ENCODE results near the gene TP53BP1. TPM values are rescaled to one million over a fixed set of nuclear protein-coding genes. Genes with fewer than 3 reads are reported as not detected.
A peak's percentile ranks its signal among the peaks of the same experiment; 100 is the strongest.
"Not testable (repeated sequence)": the region's sequence is repeated elsewhere in the genome, so short reads cannot be mapped to it uniquely, and the experiment has no call there.

Gene TP53BP1, protein sequence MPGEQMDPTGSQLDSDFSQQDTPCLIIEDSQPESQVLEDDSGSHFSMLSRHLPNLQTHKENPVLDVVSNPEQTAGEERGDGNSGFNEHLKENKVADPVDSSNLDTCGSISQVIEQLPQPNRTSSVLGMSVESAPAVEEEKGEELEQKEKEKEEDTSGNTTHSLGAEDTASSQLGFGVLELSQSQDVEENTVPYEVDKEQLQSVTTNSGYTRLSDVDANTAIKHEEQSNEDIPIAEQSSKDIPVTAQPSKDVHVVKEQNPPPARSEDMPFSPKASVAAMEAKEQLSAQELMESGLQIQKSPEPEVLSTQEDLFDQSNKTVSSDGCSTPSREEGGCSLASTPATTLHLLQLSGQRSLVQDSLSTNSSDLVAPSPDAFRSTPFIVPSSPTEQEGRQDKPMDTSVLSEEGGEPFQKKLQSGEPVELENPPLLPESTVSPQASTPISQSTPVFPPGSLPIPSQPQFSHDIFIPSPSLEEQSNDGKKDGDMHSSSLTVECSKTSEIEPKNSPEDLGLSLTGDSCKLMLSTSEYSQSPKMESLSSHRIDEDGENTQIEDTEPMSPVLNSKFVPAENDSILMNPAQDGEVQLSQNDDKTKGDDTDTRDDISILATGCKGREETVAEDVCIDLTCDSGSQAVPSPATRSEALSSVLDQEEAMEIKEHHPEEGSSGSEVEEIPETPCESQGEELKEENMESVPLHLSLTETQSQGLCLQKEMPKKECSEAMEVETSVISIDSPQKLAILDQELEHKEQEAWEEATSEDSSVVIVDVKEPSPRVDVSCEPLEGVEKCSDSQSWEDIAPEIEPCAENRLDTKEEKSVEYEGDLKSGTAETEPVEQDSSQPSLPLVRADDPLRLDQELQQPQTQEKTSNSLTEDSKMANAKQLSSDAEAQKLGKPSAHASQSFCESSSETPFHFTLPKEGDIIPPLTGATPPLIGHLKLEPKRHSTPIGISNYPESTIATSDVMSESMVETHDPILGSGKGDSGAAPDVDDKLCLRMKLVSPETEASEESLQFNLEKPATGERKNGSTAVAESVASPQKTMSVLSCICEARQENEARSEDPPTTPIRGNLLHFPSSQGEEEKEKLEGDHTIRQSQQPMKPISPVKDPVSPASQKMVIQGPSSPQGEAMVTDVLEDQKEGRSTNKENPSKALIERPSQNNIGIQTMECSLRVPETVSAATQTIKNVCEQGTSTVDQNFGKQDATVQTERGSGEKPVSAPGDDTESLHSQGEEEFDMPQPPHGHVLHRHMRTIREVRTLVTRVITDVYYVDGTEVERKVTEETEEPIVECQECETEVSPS (N-terminal part only)
- polyA plus RNA-seq (ENCODE audit: insufficient read length in 3 of 3), result 100 to 1,000 TPM in 1 of 3 donors, 10 to 100 TPM in 2; 69.5 to 116 (median 99.3) TPM
- long read RNA-seq, donor 1, full-length matches to known transcripts, result 1 of 52 reads
- long read RNA-seq, donor 1, partial matches to known transcripts, result 51 of 52 reads
- long read RNA-seq, donor 1, other reads (novel, unspliced or antisense), result 0 of 52 reads
- long read RNA-seq, donor 2, full-length matches to known transcripts, result 3 of 16 reads
- long read RNA-seq, donor 2, partial matches to known transcripts, result 13 of 16 reads
- long read RNA-seq, donor 2, other reads (novel, unspliced or antisense), result 0 of 16 reads
- long read RNA-seq, donor 3, partial matches to known transcripts, result 5 of 7 reads
- long read RNA-seq, donor 3, other reads (novel, unspliced or antisense), result 0 of 7 reads
- long read RNA-seq, donor 4, partial matches to known transcripts, result 50 of 50 reads
- long read RNA-seq, donor 4, other reads (novel, unspliced or antisense), result 0 of 50 reads
- long read RNA-seq, donor 5, partial matches to known transcripts, result 13 of 13 reads
- long read RNA-seq, donor 5, other reads (novel, unspliced or antisense), result 0 of 13 reads
- long read RNA-seq, donor 6, full-length matches to known transcripts, result 1 of 38 reads
- long read RNA-seq, donor 6, partial matches to known transcripts, result 37 of 38 reads
- long read RNA-seq, donor 6, other reads (novel, unspliced or antisense), result 0 of 38 reads
- long read RNA-seq, donor 7, full-length matches to known transcripts, result 3 of 10 reads
- long read RNA-seq, donor 7, partial matches to known transcripts, result 7 of 10 reads
- long read RNA-seq, donor 7, other reads (novel, unspliced or antisense), result 0 of 10 reads
- long read RNA-seq, donor 8, full-length matches to known transcripts, result 1 of 29 reads
- long read RNA-seq, donor 8, partial matches to known transcripts, result 28 of 29 reads
- long read RNA-seq, donor 8, other reads (novel, unspliced or antisense), result 0 of 29 reads
- long read RNA-seq, donor 9, partial matches to known transcripts, result 19 of 20 reads
- long read RNA-seq, donor 9, other reads (novel, unspliced or antisense), result 0 of 20 reads
- long read RNA-seq, donor 10, partial matches to known transcripts, result 19 of 20 reads
- long read RNA-seq, donor 10, other reads (novel, unspliced or antisense), result 0 of 20 reads
- long read RNA-seq, donor 11, partial matches to known transcripts, result 35 of 38 reads
- long read RNA-seq, donor 11, other reads (novel, unspliced or antisense), result 0 of 38 reads
- long read RNA-seq, donor 12, full-length matches to known transcripts, result 1 of 15 reads
- long read RNA-seq, donor 12, partial matches to known transcripts, result 14 of 15 reads
- long read RNA-seq, donor 12, other reads (novel, unspliced or antisense), result 0 of 15 reads
- long read RNA-seq, donor 13, partial matches to known transcripts, result 7 of 8 reads
- long read RNA-seq, donor 13, other reads (novel, unspliced or antisense), result 0 of 8 reads
- long read RNA-seq, donor 14, result 0 reads
- long read RNA-seq, donor 15, result 0 reads
- long read RNA-seq, donor 16, partial matches to known transcripts, result 16 of 16 reads
- long read RNA-seq, donor 16, other reads (novel, unspliced or antisense), result 0 of 16 reads

- DNase-seq, result peak; percentile 97
Measured at GRCh38 chr15:43492673-43493601, at the start of gene TP53BP1. Gene TP53BP1, minus strand, starts transcription at chr15:43493156. Its CDS starts 113 bp downstream, at chr15:43493043.

DNA sequence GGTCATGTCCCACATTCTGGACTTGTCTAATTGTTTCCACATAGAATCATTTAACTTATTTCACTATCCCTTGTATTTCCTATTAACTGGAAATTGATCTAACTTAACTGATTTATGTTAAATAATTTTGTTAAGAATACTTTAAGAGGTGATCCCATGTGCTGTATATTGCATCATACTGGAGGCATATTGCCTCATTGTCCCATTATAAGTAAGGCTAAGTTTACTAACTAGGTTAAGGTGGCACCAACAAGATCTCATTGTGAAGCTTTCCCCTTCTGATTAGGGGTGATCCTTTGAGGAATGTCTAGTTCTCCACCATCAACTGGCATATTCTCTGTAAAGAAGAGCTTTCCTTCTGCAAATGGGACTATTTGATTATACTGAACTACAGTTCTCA, 48.8 kb upstream of the TP53BP1 start:
- no peak for DNase-seq

DNA sequence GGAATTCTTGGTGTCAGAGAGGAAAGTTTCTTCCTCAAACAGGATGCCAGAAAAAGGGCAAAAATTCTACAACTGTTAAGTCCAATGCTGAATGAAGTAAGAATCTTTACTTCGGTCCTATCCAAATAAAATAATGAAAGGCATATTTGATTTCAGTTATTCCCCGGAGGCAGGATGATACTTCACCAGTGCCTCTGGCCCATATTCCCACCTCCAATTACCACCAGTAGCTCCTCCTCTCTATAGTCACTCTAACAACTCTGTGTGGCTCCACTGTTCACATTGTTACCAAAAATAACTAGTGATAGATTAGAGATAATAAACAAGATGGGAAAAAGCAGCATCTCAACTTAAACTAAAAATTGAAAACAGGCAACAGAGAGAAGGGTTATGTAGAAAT, 45.1 kb upstream of the TP53BP1 start:
- DNase-seq, result no peak

GRCh38 chr15:43534897-43535296, 41.9 kb upstream of the TP53BP1 start:
- DNase-seq, result no peak

DNA sequence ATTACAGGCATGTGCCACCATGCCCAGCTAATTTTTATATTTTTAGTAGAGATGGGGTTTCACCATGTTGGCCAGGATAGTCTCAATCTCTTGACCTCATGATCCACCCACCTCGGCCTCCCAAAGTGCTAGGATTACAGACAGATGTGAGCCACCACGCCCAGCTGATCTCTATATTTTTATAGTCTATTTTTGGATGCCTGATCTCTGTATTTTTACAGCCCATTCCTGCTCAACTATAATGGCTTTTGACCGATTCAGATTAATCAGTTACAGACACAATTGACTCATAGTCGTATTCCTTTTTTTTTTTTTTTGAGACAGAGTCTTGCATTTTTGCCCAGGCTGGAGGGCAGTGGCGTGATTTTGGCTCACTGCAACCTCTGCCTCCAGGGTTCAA, 39.9 kb upstream of the TP53BP1 start:
- DNase-seq, result not testable (repeated sequence)

DNA sequence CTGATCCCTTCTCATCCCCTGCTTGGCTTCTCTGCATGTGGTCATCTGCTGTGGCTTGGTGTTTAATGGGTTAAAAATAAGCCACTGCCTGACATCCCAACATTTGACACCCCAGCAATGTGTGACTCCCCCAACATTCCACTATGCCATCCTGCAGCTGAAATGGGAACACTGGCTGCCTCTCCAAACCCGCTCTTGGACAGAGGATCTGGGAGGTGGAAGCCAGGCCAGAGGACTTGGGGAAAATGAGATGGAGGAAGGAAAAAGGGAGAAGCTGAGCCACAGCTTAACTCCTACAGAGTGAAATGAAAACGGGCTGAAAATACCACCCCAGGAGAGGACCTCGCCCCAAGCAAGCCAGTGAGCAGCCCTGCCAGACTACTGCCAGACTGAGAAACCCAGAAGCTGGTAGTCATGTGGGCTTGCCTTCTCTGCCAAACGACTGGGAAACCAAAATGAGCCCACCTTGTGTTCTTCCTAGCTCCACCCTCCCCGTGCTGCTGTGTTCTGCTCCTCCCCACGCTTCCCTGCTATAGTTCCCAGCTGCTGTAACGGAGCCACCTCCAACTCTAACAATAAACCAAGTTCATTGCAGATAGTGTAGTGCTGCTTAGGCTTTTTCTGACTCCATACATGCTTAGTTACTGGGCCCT, 38.2 kb upstream of the TP53BP1 start:
- DNase-seq, result no peak

DNA sequence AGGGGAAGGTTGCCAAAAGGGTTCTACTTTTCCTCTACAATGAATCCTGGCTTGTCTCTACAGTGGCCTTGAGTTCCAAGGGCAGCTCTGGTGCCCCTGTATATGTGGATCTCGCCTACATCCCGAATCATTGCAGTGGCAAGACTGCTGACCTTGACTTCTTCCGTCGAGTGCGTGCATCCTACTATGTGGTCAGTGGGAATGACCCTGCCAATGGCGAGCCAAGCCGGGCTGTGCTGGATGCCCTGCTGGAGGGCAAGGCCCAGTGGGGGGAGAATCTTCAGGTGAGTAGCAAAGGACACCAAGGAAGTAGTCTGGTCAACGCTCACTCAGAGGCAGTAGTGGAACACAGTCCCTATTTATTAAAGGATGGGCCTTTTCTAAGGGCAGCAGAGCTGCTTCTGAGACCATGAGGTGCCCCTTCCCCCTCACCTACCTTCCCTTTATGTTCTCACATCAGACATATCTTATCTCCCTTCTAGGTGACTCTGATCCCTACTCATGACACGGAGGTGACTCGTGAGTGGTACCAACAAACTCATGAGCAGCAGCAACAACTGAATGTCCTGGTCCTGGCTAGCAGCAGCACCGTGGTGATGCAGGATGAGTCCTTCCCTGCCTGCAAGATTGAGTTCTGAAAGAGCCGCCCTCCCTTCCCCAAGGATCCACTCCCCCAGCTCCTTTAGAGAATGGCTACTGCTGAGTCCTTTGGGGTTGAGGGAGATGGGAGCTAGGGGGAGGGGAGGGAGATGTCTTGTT, 36.8 kb upstream of the TP53BP1 start:
- DNase-seq, result no peak

DNA sequence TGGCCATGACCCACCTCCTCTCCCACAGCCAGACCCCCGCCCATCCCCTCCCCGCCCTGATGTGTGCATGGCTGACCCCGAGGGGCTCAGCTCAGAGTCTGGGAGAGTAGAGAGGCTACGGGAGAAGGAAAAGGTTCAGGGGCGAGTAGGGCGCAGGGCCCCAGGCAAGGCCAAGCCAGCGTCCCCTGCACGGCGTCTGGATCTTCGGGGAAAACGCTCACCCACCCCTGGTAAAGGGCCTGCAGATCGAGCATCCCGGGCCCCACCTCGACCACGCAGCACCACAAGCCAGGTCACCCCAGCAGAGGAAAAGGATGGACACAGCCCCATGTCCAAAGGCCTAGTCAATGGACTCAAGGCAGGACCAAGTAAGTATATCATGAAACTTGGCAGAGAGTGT, 36.2 kb upstream of the TP53BP1 start:
- no peak for DNase-seq

DNA sequence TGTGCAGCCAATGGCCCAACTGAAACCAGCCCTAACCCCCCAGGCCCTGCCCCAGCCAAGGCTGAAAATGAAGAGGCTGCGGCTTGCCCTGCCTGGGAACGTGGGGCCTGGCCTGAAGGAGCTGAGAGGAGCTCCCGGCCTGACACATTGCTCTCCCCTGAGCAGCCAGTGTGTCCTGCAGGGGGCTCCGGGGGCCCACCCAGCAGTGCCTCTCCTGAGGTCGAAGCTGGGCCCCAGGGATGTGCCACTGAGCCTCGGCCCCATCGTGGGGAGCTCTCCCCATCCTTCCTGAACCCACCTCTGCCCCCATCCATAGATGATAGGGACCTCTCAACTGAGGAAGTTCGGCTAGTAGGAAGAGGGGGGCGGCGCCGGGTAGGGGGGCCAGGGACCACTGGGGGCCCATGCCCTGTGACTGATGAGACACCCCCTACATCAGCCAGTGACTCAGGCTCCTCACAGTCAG, 35.6 kb upstream of the TP53BP1 start:
- DNase-seq, result no peak

- no peak for DNase-seq
Measured at GRCh38 chr15:43527802-43528541, 35.0 kb upstream of the TP53BP1 start.

GRCh38 chr15:43527016-43527801, 34.3 kb upstream of the TP53BP1 start:
- no peak for DNase-seq

GRCh38 chr15:43526261-43526930, 33.4 kb upstream of the TP53BP1 start:
- DNase-seq, result no peak

GRCh38 chr15:43525131-43525530, 32.2 kb upstream of the TP53BP1 start:
- no peak for DNase-seq
